ENCODE results near the gene ZBTB7C. TPM values are rescaled to one million over a fixed set of nuclear protein-coding genes. Genes with fewer than 3 reads are reported as not detected.

The ZBTB7C gene
- total RNA-seq, 4 donors from 2014 or later: 38.2 to 92.3 (median 52.4) TPM

- Histone ChIP-seq H3K9me3 (no peaks in the 10 kb centered on the region), H3K4me3 (no peak overlapping the region), H3K27me3 (no peaks in the 10 kb centered on the region), H3K36me3 (peaks cover 0 to 40% (median 0%) of the 10 kb centered on the region in 3 donors), H3K4me1 (peaks cover 31 to 99% (median 44%) of the 10 kb centered on the region in 3 donors), H3K27ac (peak overlapping the region in 3 of 4 donors; percentile 31 to 72 (median 57))
- intact Hi-C loops (cut with DNase I): no loop called here
- no peak for TF ChIP-seq POLR2A (IDR thresholded peaks at IDR 0.05)
- WGBS, 2 donors: 58 to 73% methylated on average over 6 of the region's 6 CpGs
- no peak for DNase-seq
Observed at GRCh38 chr18:48125724-48126123, 283.5 kb downstream of the ZBTB7C start.

- DNase-seq: no peak
- Histone ChIP-seq H3K4me3 (no peak overlapping the region), H3K4me1 (peaks cover 29 to 99% (median 40%) of the 10 kb centered on the region in 3 donors), H3K36me3 (peaks cover 0 to 47% (median 0%) of the 10 kb centered on the region in 3 donors), H3K27me3 (no peaks in the 10 kb centered on the region), H3K27ac (peak overlapping the region; percentile 10 to 72 (median 44)), H3K9me3 (no peaks in the 10 kb centered on the region)
- intact Hi-C loops (cut with DNase I): no loop called here
- 29 to 32% methylated on average over 7 of the region's 10 CpGs for WGBS, 2 donors
- no peak for TF ChIP-seq CTCF (IDR thresholded peaks at IDR 0.05)
- TF ChIP-seq POLR2A (IDR thresholded peaks at IDR 0.05): no peak
Observed at GRCh38 chr18:48124857-48125626, 284.1 kb downstream of the ZBTB7C start.

GRCh38 chr18:48123941-48124340 lies 285.2 kb downstream of the ZBTB7C start:
- DNase-seq: no peak
- H3K27ac ChIP-seq: peak overlapping the region; percentile 10 to 72 (median 44)
- WGBS, 2 donors: 80% methylated on average over 4 of the region's 4 CpGs; no CpG with 5 or more reads in 1 of the 2 donors
- peaks cover 0 to 50% (median 0%) of the 10 kb centered on the region in 3 donors for H3K36me3 ChIP-seq
- no peak overlapping the region for H3K4me3 ChIP-seq
- no peaks in the 10 kb centered on the region for H3K27me3 ChIP-seq
- intact Hi-C loops (cut with DNase I): no loop called here
- TF ChIP-seq POLR2A (IDR thresholded peaks at IDR 0.05): no peak
- TF ChIP-seq CTCF (IDR thresholded peaks at IDR 0.05): no peak
- peaks cover 29 to 99% (median 34%) of the 10 kb centered on the region in 3 donors for H3K4me1 ChIP-seq
- no peaks in the 10 kb centered on the region for H3K9me3 ChIP-seq

GRCh38 chr18:48123324-48123723 lies 285.9 kb downstream of the ZBTB7C start:
- Histone ChIP-seq H3K9me3 (no peaks in the 10 kb centered on the region), H3K27me3 (no peaks in the 10 kb centered on the region), H3K27ac (peak overlapping the region in 3 of 4 donors; percentile 44 to 72 (median 57)), H3K4me3 (no peak overlapping the region), H3K36me3 (peaks cover 0 to 50% (median 0%) of the 10 kb centered on the region in 3 donors), H3K4me1 (peaks cover 29 to 97% (median 34%) of the 10 kb centered on the region in 3 donors)
- TF ChIP-seq POLR2A (IDR thresholded peaks at IDR 0.05): no peak
- TF ChIP-seq CTCF (IDR thresholded peaks at IDR 0.05): no peak
- no peak for DNase-seq
- intact Hi-C loops (cut with DNase I): no loop called here
- WGBS, 2 donors: 11 to 37% methylated on average over 1 to 4 of the region's 6 CpGs

- no peak for DNase-seq
- H3K4me3 ChIP-seq: no peak overlapping the region
- intact Hi-C loops (cut with DNase I): no loop called here
Observed at GRCh38 chr18:48122816-48123215, 286.4 kb downstream of the ZBTB7C start.

More at GRCh38 chr18:48122816-48123215, 286.4 kb downstream of the ZBTB7C start:
- WGBS, 2 donors: 56 to 81% methylated on average over 3 to 4 of the region's 4 CpGs
- Histone ChIP-seq H3K27ac (peak overlapping the region; percentile 10 to 72 (median 45)), H3K9me3 (no peaks in the 10 kb centered on the region), H3K4me1 (peaks cover 29 to 97% (median 34%) of the 10 kb centered on the region in 3 donors), H3K36me3 (peaks cover 0 to 46% (median 0%) of the 10 kb centered on the region in 3 donors), H3K27me3 (no peaks in the 10 kb centered on the region)
- TF ChIP-seq CTCF (IDR thresholded peaks at IDR 0.05) (no peak), POLR2A (IDR thresholded peaks at IDR 0.05) (no peak)

Data from esophagus squamous epithelium (tissue), 5 donors.